HG02870 (cell line): ENCODE measurements around the gene LHFPL6.
A peak's percentile ranks its signal among the peaks of the same experiment; 100 is the strongest.

Experiments
- ATAC-seq: cut with Tn5 transposase; IDR thresholded peaks from one replicate; pipeline ENCODE4 v1.9.1; 2021; ENCODE audit warnings: mild to moderate bottlenecking, moderate library complexity; ENCODE audit not compliant: unreplicated experiment

The LHFPL6 gene

DNA sequence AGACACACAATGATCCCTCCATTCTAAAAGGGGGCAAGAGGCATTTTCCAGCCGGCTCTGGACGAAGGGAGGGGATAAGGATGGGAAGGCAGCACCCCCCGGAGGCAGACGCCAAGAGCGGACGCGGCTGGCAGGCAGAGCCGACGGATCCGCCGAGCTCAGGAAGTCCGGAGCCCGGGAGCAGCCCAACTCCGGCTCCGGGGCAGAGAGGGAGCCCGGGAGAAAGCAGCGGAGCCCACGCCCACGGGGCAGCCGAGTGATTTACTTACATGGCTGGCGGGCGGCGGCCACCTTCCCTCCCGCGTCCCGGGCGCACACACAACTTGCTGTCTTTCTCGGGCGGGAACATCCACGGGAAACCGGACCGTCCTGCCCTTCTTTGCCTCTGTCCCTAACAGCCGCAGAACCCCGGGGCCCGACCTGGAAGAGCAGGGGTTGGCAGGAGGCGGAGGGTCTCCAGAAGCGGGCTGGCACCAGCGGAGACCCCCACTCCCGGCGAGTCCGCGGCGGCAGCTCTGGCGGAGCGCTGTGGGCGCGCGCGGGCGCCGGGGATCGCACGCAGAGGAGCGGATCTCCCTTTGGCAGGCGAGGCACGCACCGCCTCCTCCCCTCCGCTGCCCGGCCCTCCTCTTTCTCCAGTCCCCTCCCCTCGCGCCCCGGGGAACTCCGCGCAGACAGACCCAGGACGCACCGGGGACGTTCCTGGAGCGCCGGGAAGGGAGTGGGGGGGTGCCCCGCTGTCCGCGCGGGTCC is at the start of gene LHFPL6:
Gene LHFPL6, minus strand, starts transcription at position 580 of the 753 bp plus-strand sequence.
- ATAC-seq: peak; percentile 95

DNA sequence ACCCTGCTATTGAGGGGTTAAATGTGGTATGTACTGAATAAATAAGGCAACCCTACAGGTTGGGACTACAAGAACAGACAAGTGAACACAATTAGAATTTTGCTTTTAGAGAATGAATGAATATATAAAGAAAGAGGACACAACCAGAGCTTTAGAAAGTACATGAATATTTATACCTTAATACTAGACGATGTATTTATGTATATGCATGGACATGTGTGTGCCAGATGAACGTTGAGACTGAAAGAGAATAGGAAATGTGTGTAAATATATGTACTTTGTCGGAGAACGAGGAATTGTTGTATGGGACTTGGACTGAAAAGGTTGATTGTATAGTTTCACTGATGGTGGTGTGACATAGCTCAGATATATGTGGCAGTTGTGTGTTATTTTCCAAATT is 43.1 kb upstream of the LHFPL6 start:
- no peak for ATAC-seq

GRCh38 chr13:39641645-39642044 is 38.7 kb upstream of the LHFPL6 start:
- no peak for ATAC-seq

DNA sequence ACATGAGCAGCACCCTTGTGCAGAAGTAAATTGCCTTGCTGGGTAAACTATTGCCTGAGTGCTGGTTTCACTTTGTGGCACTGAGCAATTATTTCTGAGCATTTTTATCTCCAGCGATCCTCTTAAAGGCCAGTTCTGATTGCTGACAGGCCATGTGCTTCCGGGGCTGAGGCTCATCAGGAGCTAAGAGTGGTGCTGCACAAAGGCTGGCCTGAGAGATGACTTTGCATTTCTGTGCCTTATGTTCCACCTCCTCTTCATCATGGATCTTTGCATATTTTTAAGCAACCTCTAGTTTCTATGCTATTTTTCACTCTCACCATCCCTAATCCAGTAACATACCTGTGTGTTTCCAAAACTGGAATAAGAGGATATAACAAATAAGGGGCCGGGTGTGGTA is 34.9 kb upstream of the LHFPL6 start:
- no peak for ATAC-seq

DNA sequence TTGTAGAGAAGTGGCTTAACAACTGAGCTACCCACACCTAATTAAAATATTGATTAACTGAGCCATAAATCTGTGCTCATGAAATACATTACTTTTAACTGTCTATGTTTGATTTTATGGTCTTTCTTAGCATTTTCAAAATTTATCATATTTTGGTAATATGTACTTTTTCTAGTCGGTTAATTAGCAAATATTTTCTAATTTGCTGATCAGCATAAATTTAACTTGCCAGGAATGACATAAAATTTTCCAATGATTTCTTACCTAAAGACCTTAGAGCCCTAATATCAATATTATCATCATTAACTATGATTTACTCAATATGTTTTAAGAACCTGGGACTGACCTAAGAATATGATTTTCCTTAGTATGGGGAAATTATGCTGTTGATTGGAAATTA is 32.6 kb upstream of the LHFPL6 start:
- no peak for ATAC-seq

GRCh38 chr13:39632994-39633393 is 30.0 kb upstream of the LHFPL6 start:
- no peak for ATAC-seq

DNA sequence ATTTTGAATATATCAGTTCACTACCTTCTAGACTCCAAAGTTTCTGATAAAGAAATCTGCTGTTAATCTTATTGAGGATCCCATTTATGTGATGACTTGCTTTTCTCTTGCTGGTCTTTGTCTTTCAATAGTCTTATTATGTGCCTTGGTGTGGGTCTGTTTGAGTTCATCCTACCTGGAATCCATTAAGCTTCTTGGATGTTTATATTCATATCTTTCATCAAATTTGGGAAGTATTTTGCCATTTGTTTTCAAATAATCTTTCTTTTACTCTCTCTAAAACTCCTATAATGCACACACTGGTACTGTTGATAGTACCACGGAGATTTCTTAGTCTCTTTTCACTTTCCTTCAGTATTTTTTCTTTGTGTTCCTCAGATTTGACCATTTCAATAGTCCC is 28.3 kb upstream of the LHFPL6 start:
- ATAC-seq: no peak

- no peak for ATAC-seq
These were observed 20.5 kb upstream of the LHFPL6 start for GRCh38 chr13:39623466-39623865.

GRCh38 chr13:39618561-39618960 is 15.6 kb upstream of the LHFPL6 start:
- no peak for ATAC-seq

DNA sequence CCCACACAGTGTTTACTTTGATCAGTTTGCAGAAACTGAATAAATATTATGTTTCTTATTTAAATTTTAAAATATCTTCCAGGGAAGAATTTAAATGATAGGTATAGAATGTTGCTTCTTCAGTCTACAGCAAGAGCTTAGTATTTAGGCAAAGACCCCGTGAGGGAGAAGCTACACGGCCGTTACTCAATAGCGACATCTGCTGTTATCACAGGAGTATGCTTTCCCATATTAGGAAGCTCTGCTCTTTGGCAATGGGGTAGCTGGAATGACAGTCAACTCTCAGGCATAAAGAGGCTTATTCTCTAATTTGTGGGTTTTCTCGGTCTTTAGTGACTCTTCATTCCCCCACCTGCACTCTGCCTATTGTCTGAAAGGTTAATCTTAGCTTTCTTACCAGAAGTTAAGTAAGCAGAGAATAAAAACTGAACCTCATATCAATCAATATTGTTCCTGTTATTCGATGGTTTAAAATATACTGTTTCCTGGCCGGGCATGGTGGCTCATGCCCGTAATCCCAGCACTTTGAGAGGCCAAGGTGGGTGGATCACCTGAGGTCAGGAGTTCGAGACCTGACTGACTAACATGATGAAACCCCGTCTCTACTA is 13.2 kb upstream of the LHFPL6 start:
- ATAC-seq: peak; percentile 59

DNA sequence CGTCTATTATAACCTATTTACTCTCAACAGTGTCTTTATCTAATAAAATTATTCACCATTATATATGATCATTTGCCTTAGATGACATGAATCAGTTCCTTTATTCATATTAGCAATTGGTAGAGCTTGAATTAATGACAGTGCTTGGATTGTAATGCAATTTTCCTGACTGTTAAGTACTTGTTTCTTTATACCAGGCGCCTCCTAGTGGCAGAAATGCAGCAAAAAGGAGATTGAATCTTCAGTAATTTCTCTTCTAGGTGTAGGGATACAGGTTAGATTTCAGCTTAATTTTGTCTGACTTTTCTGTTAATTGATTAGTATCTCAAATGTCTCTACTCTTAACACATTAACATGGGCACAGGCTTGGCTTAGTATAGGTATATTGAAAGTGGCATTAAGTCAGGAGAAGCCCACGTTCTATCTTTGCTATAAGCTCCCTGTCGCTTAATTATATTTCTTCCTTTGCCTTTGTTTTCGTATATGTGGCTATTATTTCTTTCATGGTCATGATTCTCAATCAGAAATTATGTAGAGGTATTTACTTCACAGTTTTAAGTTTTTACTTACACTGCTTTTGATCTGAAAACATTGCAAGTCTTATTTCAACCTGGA is 9.1 kb upstream of the LHFPL6 start:
- ATAC-seq: peak; percentile 51

DNA sequence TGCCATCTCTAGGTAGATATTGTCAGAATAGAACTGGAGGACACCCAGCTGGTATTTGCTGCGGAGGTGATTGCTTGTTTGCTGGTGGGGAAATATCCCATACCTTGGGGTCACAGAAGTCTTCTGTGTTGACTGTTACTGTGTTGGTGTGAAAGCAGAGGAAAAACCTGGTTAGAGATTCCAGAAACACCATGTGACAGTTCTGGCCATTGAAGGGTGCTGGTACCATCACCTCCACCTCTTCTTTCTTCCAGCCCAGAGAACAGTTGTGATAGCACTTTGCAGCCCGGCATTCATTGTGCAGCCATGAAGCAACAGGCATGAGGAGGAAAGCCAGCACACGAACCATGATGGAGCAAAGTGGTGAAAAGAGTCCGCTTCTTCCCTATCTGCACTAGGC is 4.9 kb upstream of the LHFPL6 start:
- no peak for ATAC-seq

DNA sequence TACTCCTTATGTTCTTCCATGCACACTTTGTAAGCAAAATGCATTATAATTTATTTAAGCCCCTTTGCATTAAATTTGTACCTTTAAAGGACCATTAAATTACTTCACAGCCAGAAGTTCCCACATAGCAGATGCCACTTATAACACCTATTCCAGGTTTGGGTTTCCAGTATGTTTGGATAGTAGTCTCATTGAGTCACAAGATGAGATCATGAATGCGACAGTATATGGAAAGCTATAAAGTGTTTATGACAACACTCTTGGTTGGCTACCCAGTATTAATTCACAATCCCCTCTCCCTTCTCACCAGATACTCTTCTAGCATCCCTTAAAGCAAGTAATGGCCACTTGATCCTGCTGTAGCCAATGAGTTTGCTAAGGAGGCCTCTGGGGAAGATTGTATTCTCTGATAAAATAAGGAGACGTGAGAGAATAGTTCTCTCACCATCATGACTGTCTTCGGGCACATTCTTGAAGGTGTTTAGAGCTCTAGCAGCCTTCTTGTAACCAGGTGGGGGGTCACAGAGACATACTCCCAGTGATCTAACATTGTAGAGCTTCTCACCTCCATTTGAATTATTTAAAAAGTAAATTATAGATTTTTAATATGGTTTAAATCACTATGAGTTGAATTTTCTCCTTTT is 2.8 kb upstream of the LHFPL6 start:
- no peak for ATAC-seq

DNA sequence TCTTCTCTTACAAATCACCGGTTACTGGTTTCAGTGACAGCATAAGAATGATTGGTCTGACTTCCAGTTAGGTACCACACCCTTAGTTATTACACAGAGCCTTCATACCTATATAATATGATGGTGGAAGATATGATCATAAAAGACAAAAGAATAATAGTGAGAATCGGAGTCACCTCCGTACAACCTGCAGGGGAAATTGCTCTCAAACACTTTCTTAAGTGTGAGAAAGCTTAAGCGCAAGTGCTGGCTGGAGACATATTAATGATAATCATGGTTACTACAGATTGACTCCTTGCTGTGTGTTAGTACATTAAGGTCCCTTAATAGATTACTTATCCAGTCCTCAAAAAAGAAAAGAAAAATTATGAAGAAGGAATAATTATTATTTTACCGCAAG is 1.8 kb upstream of the LHFPL6 start:
- no peak for ATAC-seq

- ATAC-seq: peak; percentile 32
These were observed 493 bp upstream of the LHFPL6 start for GRCh38 chr13:39603424-39603947.

DNA sequence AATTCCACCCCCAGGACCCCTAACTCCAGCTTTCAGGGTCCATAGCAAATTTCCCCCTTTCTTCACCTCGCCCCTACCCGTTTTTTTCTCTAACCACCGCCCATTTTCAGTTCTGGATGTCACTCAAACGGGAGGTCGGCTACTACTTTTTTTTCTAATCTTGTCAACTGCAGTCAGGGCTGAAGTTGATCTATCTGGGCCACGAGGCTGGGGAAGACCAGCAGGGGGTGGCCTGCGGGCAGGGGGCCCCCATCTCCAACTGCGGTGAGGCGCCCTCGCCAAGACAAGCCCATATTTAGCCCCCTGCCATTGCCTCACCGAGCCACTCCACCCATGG is 748 bp downstream of the LHFPL6 start:
- ATAC-seq: peak; percentile 32

DNA sequence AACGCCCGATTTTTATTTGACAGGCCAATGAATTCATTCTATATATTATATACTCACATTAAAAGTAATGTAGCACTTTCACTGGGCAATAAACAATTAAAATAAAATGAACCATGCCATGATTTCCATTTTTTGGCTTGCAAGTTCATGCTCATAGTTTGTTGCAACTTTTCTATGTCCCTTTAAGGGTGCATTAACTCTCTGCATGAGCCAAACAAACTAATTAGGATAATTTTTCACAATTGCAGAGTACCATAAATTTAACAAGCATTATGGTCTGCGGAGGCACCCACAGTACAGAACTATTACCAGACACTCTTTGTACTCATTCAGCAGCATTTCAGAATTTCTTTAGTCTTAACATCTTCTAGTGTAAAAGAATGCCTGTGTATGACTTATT is 1.4 kb downstream of the LHFPL6 start:
- ATAC-seq: no peak

GRCh38 chr13:39600766-39601165 is 2.2 kb downstream of the LHFPL6 start:
- ATAC-seq: no peak

DNA sequence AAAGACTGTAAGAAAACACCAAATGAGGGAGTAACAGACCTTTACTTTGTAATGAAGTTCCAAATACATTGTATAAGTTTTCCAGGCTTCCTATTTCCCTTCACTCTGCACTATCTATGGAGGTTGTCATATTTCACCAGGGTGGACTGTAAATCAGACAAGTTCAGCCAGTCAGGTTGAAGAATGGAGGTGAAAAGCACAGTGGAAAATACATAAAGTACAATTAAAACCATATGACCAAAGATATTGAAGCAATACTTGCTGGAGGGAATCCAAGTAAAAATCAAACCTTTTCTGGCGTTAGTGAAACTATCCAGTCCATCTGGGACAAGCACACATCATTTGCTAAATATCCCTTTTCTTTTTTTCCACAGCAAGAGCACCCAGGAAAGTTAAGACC is 3.2 kb downstream of the LHFPL6 start:
- no peak for ATAC-seq

GRCh38 chr13:39599012-39599411 is 4.0 kb downstream of the LHFPL6 start:
- no peak for ATAC-seq

- ATAC-seq: no peak
These were observed 5.2 kb downstream of the LHFPL6 start for GRCh38 chr13:39597838-39598237.

- ATAC-seq: no peak
These were observed 6.3 kb downstream of the LHFPL6 start for GRCh38 chr13:39596685-39597084.
